Ecto neural progenitor cell (in vitro differentiated cells): ENCODE measurements around the gene GADD45GIP1.
A peak's percentile ranks its signal among the peaks of the same experiment; 100 is the strongest.
"Not testable (repeated sequence)": the region's sequence is repeated elsewhere in the genome, so short reads cannot be mapped to it uniquely, and the experiment has no call there.

ENCODE experiments used
- DNase-seq: peaks from one replicate; pipeline ENCODE4 v3.0.0-alpha.2; 2018; ENCODE audit warnings: low spot score

Gene GADD45GIP1

GRCh38 chr19:12987781-12988180 lies 30.8 kb upstream of the GADD45GIP1 start:
- no peak for DNase-seq

- DNase-seq = no peak
These were observed 30.2 kb upstream of the GADD45GIP1 start for GRCh38 chr19:12987190-12987589.

- no peak for DNase-seq
These were observed 29.7 kb upstream of the GADD45GIP1 start for GRCh38 chr19:12986726-12987125.

- DNase-seq = no peak
These were observed 28.2 kb upstream of the GADD45GIP1 start for GRCh38 chr19:12985049-12985776.

- no peak for DNase-seq
These were observed 27.6 kb upstream of the GADD45GIP1 start for GRCh38 chr19:12984683-12985048.

- no peak for DNase-seq
These were observed 27.2 kb upstream of the GADD45GIP1 start for GRCh38 chr19:12984143-12984627.

GRCh38 chr19:12983542-12984142 lies 26.6 kb upstream of the GADD45GIP1 start:
- DNase-seq = peak; percentile 92

GRCh38 chr19:12983091-12983490 lies 26.1 kb upstream of the GADD45GIP1 start:
- DNase-seq = no peak

- no peak for DNase-seq
These were observed 25.6 kb upstream of the GADD45GIP1 start for GRCh38 chr19:12982648-12983047.

GRCh38 chr19:12979974-12980373 lies 23.0 kb upstream of the GADD45GIP1 start:
- DNase-seq = no peak

- not testable (repeated sequence) for DNase-seq
These were observed 19.1 kb upstream of the GADD45GIP1 start for GRCh38 chr19:12976109-12976508.

- no peak for DNase-seq
These were observed 18.3 kb upstream of the GADD45GIP1 start for GRCh38 chr19:12975221-12975741.

GRCh38 chr19:12974301-12975220 lies 17.5 kb upstream of the GADD45GIP1 start:
- DNase-seq = no peak

GRCh38 chr19:12973236-12973635 lies 16.2 kb upstream of the GADD45GIP1 start:
- peak; percentile 41 for DNase-seq

- no peak for DNase-seq
These were observed 13.2 kb upstream of the GADD45GIP1 start for GRCh38 chr19:12970070-12970820.

GRCh38 chr19:12969292-12969988 lies 12.4 kb upstream of the GADD45GIP1 start, which contains the start of gene DAND5:
Gene DAND5, plus strand, starts transcription at chr19:12969576. Its CDS starts 85 bp downstream, at chr19:12969661.
- peak; percentile 46 for DNase-seq

- no peak for DNase-seq
These were observed 10.9 kb upstream of the GADD45GIP1 start for GRCh38 chr19:12967907-12968306.

GRCh38 chr19:12965812-12966135 lies 8.8 kb upstream of the GADD45GIP1 start:
- DNase-seq = no peak

- peak; percentile 91 for DNase-seq
These were observed 8.2 kb upstream of the GADD45GIP1 start for GRCh38 chr19:12965017-12965811.

GRCh38 chr19:12959481-12959880 lies 2.5 kb upstream of the GADD45GIP1 start:
- no peak for DNase-seq
